Heart right ventricle (tissue), 16 donors: Measurements from ENCODE around the gene COL23A1. TPM values are rescaled to one million over a fixed set of nuclear protein-coding genes. Genes with fewer than 3 reads are reported as not detected.

Experiments
- ATAC-seq, 8 donors: fragments of 200-7000 bp; cut with Tn5 transposase; one replicate each; pipeline ENCODE4 v1.9.1; 2020; ENCODE audit warnings: mild to moderate bottlenecking in 8 of 8, moderate library complexity in 8 of 8, moderate number of reproducible peaks in 1 of 8
- DNase-seq, 2 donors: peaks; one replicate each; pipeline ENCODE4 v3.0.0-alpha.2; 2020
- H3K27ac ChIP-seq, 10 donors: fragments of 200-600 bp; sonication (generic) in 2 of 10; one replicate each; pipeline versions ENCODE4 v1.5.0 to v1.8.0; 2020 to 2022; ENCODE audit warnings: mild to moderate bottlenecking in 3 of 10
- H3K27me3 ChIP-seq, 7 donors: fragments of 200-600 bp; one replicate each; pipeline ENCODE4 v1.8.0; 2021 to 2022; ENCODE audit warnings: mild to moderate bottlenecking in 2 of 7
- H3K36me3 ChIP-seq, 9 donors: fragments of 200-600 bp; sonication (generic) in 1 of 9; one replicate each; pipeline versions ENCODE4 v1.5.0 to v1.8.0; 2020 to 2022; ENCODE audit warnings: mild to moderate bottlenecking in 2 of 9
- H3K4me1 ChIP-seq, 9 donors: fragments of 200-600 bp; sonication (generic) in 1 of 9; one replicate each; pipeline versions ENCODE4 v1.5.0 to v1.8.0; 2020 to 2022; ENCODE audit warnings: mild to moderate bottlenecking in 4 of 9
- H3K4me3 ChIP-seq, 10 donors: fragments of 200-600 bp; sonication (generic) in 2 of 10; one replicate each; pipeline versions ENCODE4 v1.5.0 to v1.8.0; 2020 to 2022; ENCODE audit warnings: mild to moderate bottlenecking in 7 of 10, moderate library complexity in 2 of 10
- H3K9me3 ChIP-seq, 11 donors: fragments of 200-600 bp in 10 of 11; sonication (generic) in 2 of 11; one replicate each; pipeline versions ENCODE4 v1.5.0 to v1.8.0; 2013 to 2022; ENCODE audit warnings: mild to moderate bottlenecking in 2 of 11, control low read depth in 1 of 11, moderate library complexity in 1 of 11
- WGBS, 2 donors: extraction: QIAGEN DNeasy Blood & Tissue Kit; methylation state at CpG; one replicate each; pipeline ENCODE4 v1.1.7; 2013; ENCODE audit warnings: inconsistent platforms in 1 of 2; 5-methylcytosine and 5-hydroxymethylcytosine counted together
- intact Hi-C, 10 donors: fragments of 100-400 bp; cut with DNase I; formaldehyde crosslinking; loops; one replicate each; pipeline versions ENCODE4 v1.11.1 to v1.14.2; 2022
- polyA plus RNA-seq, 2 donors: library from polyadenylated mRNA; stranded (reverse); fragments of 200-250 nt; gene quantifications; one replicate each; pipeline ENCODE4 v1.2.3, GENCODE V29; 2013
- total RNA-seq, 10 donors: library from RNA; stranded (reverse); fragmentation: NEBNext Ultra II Directional in 3 of 10; extraction: Animal tissue kit (Norgen Biotek cat#: 25700) in 3 of 10; gene quantifications; one replicate each; pipeline versions ENCODE4 v1.2.1 to v1.2.4, GENCODE V29; 2021 to 2023
- TF ChIP-seq, protein P1 (sequence below), 9 donors: fragments of 200-600 bp; sonication (generic) in 2 of 9; IDR thresholded peaks; one replicate each; pipeline versions ENCODE4 v1.5.0 to v1.8.0; 2021 to 2022; ENCODE audit warnings: antibody characterized with exemption in 9 of 9, mild to moderate bottlenecking in 5 of 9, moderate library complexity in 1 of 9
- donor health status: Arrhythmogenic right ventricular cardiomyopathy.
- donor health status: ischemic (EF 13 %, LVEDD 7.1; RV severe dilation, severe dysfunction).
- donor health status: healthy with polysubstance abuse.
- donor health status: DM: no; HTN: yes; CAD: no.
- donor health status: DM: no; HTN: no; CAD: no.
- donor health status: ischemic (EF 25% LVEDD 6.9; RV normal size, moderate dysfunction).
- donor health status: ischemic (EF 25% LVEDD 5.7; RV mildly dilated, moderate dysfunction).
- donor health status: healthy.
- donor health status: DM: yes; HTN: yes; CAD: no.
- donor health status: Ischemic cardiomyopathy.
- donor health status: ischemic (EF 35%, LVEDD 5.7; RV mildly dilated, moderate dysfunction).
- donor health status: nonischemic (EF 11% LVEDD 7.7; RV severe dilation, severe dysfunction).
- donor health status: DM: yes; HTN: yes; CAD: no.
- donor health status: PGD.
- donor health status: ischemic (EF 29% LVEDD 5.4; RV normal size, mild dysfunction).
- donor health status: nonischemic (EF 23%, LVEDD 6.1; RV moderate dilation, normal function).

The COL23A1 gene
- total and polyA plus RNA-seq, 12 donors = 8.9 to 29.0 (median 16.2) TPM

DNA sequence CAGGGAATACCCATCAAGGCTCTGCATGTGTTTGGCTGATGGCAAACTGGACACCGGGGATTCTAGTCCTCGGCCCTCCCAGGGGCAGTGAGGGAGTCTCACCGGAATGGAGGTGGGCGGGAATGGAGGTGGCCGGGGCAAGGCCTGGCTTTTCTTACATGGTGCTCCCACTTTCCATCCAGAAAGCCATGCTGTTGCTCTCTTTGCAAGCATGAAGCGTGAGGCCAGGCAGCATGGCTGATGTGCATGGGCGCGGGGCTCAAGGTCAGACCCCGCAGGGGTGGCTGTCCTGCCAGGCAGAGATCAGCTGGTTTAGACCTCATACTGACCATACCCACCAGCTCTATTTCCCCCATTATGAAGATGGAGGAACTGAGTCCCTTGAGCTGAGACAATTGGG, 249.6 kb downstream of the COL23A1 start:
- Histone ChIP-seq H3K27me3 (peaks cover 0 to 6% (median 0%) of the 10 kb centered on the region in 7 donors), H3K27ac (no peak overlapping the region), H3K4me1 (peaks cover 0 to 2% (median 0%) of the 10 kb centered on the region in 9 donors), H3K36me3 (no peaks in the 10 kb centered on the region), H3K4me3 (no peak overlapping the region), H3K9me3 (no peaks in the 10 kb centered on the region)
- TF ChIP-seq, protein P1, sequence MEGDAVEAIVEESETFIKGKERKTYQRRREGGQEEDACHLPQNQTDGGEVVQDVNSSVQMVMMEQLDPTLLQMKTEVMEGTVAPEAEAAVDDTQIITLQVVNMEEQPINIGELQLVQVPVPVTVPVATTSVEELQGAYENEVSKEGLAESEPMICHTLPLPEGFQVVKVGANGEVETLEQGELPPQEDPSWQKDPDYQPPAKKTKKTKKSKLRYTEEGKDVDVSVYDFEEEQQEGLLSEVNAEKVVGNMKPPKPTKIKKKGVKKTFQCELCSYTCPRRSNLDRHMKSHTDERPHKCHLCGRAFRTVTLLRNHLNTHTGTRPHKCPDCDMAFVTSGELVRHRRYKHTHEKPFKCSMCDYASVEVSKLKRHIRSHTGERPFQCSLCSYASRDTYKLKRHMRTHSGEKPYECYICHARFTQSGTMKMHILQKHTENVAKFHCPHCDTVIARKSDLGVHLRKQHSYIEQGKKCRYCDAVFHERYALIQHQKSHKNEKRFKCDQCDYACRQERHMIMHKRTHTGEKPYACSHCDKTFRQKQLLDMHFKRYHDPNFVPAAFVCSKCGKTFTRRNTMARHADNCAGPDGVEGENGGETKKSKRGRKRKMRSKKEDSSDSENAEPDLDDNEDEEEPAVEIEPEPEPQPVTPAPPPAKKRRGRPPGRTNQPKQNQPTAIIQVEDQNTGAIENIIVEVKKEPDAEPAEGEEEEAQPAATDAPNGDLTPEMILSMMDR (IDR thresholded peaks at IDR 0.05) = no peak
- intact Hi-C loops = no loop called here
- 92 to 96% methylated on average over 9 of the region's 9 CpGs for WGBS, 2 donors
- ATAC-seq (no peak), DNase-seq (no peak)

DNA sequence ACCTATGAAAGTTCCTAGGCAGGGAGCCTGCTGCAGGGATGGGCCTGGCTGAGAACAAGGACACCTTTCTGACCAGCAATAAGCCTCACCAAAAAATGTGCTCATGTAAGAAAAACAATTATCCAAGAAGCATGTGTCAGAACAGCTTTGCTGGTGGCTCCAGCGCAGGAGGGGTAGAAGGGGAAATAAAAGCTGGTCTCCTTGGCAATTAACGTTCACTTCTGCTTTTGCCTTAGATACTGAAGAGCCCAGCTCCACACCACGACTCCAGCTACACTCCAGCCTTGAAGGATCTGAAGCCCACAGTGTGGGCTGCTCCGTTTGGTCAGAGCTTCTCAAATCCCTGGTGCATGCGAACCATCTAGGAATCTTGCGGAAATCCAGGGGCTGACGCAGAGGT, 250.0 kb downstream of the COL23A1 start:
- H3K9me3 ChIP-seq = no peaks in the 10 kb centered on the region
- TF ChIP-seq, protein P1 (IDR thresholded peaks at IDR 0.05) = no peak
- H3K4me1 ChIP-seq = peaks cover 0 to 7% (median 0%) of the 10 kb centered on the region in 9 donors
- ATAC-seq (no peak), DNase-seq (no peak)
- H3K4me3 ChIP-seq = no peak overlapping the region
- intact Hi-C loops = no loop called here
- H3K27me3 ChIP-seq = peaks cover 0 to 6% (median 0%) of the 10 kb centered on the region in 7 donors
- no peak overlapping the region for H3K27ac ChIP-seq
- WGBS, 2 donors = 85 to 88% methylated on average over 7 of the region's 7 CpGs
- no peaks in the 10 kb centered on the region for H3K36me3 ChIP-seq

DNA sequence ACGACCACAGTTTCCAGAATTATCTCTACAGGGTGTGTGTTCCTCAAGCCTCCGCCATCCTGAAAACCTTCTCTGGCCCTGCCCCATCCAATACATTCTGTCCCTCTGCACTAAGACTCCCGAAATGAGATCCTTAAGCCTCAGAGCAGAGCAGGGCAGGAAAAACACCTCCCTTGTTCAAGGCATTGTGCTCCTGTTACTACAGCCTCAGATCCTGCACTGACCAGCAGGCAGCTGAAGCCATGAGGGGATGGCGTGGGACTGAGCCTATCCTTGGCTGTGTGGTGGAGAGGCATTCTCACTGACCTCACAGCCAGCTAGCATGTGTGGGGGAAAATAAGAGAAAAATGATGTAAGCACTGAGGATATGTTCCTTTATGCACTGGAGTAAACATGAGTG, 250.9 kb downstream of the COL23A1 start:
- TF ChIP-seq, protein P1 (IDR thresholded peaks at IDR 0.05) = no peak
- Histone ChIP-seq H3K9me3 (no peaks in the 10 kb centered on the region), H3K36me3 (no peaks in the 10 kb centered on the region), H3K27ac (no peak overlapping the region), H3K4me3 (no peak overlapping the region), H3K4me1 (peaks cover 0 to 13% (median 0%) of the 10 kb centered on the region in 9 donors), H3K27me3 (peaks cover 0 to 6% (median 0%) of the 10 kb centered on the region in 7 donors)
- 84 to 86% methylated on average over 4 of the region's 4 CpGs for WGBS, 2 donors
- intact Hi-C loops = no loop called here
- ATAC-seq (no peak), DNase-seq (no peak)

DNA sequence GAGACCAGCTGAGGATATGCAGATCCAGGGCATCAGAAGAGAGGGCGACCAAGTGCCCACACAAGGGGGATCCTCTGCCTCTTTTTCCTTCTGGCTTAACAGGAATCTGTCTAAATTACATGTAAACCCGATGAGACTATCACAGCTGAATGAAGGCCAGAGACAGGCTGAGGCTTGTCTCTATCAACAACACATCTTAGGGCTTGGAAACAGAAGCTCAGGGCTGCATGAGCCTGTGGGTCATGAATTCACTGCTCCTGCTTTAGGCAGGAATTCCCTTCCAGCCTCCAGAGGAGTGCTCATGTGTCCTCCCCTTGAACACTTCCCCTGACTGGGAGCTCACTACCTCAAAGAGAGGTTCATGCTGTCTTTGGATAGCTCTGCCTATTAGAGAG, 251.4 kb downstream of the COL23A1 start:
- intact Hi-C loops = no loop called here
- no peaks in the 10 kb centered on the region for H3K36me3 ChIP-seq

More for the DNA sequence above, 251.4 kb downstream of the COL23A1 start:
- peaks cover 0 to 6% (median 0%) of the 10 kb centered on the region in 7 donors for H3K27me3 ChIP-seq
- no peak for DNase-seq
- ATAC-seq = no peak
- no peaks in the 10 kb centered on the region for H3K9me3 ChIP-seq
- 69% methylated on average over 2 of the region's 2 CpGs for WGBS, 2 donors
- no peak overlapping the region for H3K4me3 ChIP-seq
- TF ChIP-seq, protein P1 (IDR thresholded peaks at IDR 0.05) = no peak
- peaks cover 0 to 13% (median 0%) of the 10 kb centered on the region in 9 donors for H3K4me1 ChIP-seq
- H3K27ac ChIP-seq = no peak overlapping the region
